SK-N-SH (cell line): ENCODE results near the gene METTL24.

Experiments used
- CHD2 ChIP-seq: fragments of 150-350 bp; IDR thresholded peaks from 2 replicates; pipeline ENCODE4 v1.6.1; 2018; ENCODE audit warnings: low read length; ENCODE audit not compliant: partially characterized antibody
- EP300 ChIP-seq, 2 experiments: IDR thresholded peaks; 2 replicates each; pipeline versions ENCODE4 v1.4.0 to v1.6.1; 2012; ENCODE audit warnings: borderline replicate concordance in 1 of 2, low read depth in 1 of 2, low read length in 1 of 2
- GABPA ChIP-seq: IDR thresholded peaks from 2 replicates; pipeline ENCODE4 v1.4.0; 2012; ENCODE audit warnings: low read depth, mild to moderate bottlenecking
- MEF2A ChIP-seq: IDR thresholded peaks from 2 replicates; pipeline ENCODE4 v1.4.0; 2012; ENCODE audit warnings: low read depth, borderline replicate concordance
- TAF1 ChIP-seq: IDR thresholded peaks from 2 replicates; pipeline ENCODE4 v1.6.1; 2012; ENCODE audit warnings: low read depth, mild to moderate bottlenecking, low read length, moderate library complexity, borderline replicate concordance
- USF1 ChIP-seq: IDR thresholded peaks from 2 replicates; pipeline ENCODE4 v1.4.0; 2012; ENCODE audit warnings: low read depth, borderline replicate concordance
- TF ChIP-seq, protein P1 (sequence below): fragments of 200-600 bp; sonication (generic); IDR thresholded peaks from 2 replicates; pipeline ENCODE4 v1.6.1; 2017; ENCODE audit warnings: antibody characterized with exemption, mild to moderate bottlenecking, moderate library complexity

GRCh38 chr6:110404607-110405006, 46.5 kb upstream of the METTL24 start:
- TF ChIP-seq GABPA (no peak), CHD2 (no peak), USF1 (no peak), EP300 (IDR thresholded peaks at IDR 0.05; ENCODE audit: borderline replicate concordance in 1 of 2, low read depth in 1 of 2, low read length in 1 of 2) (no peak), MEF2A (no peak), TAF1 (no peak)
- TF ChIP-seq, protein P1, sequence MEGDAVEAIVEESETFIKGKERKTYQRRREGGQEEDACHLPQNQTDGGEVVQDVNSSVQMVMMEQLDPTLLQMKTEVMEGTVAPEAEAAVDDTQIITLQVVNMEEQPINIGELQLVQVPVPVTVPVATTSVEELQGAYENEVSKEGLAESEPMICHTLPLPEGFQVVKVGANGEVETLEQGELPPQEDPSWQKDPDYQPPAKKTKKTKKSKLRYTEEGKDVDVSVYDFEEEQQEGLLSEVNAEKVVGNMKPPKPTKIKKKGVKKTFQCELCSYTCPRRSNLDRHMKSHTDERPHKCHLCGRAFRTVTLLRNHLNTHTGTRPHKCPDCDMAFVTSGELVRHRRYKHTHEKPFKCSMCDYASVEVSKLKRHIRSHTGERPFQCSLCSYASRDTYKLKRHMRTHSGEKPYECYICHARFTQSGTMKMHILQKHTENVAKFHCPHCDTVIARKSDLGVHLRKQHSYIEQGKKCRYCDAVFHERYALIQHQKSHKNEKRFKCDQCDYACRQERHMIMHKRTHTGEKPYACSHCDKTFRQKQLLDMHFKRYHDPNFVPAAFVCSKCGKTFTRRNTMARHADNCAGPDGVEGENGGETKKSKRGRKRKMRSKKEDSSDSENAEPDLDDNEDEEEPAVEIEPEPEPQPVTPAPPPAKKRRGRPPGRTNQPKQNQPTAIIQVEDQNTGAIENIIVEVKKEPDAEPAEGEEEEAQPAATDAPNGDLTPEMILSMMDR = no peak
